Measurements from ENCODE around the gene POMGNT1.
"Not testable (repeated sequence)": the region's sequence is repeated elsewhere in the genome, so short reads cannot be mapped to it uniquely, and the experiment has no call there.

- not testable (repeated sequence) for TF ChIP-seq CTCF (IDR thresholded peaks at IDR 0.05; ENCODE audit: insufficient read depth, low read length, poor library complexity, severe bottlenecking); EZH2phosphoT487 (conservative IDR thresholded peaks at IDR 0.05; ENCODE audit: low read length)
Measured at GRCh38 chr1:46241733-46242132, 43.5 kb upstream of the POMGNT1 start.
